Activated T-cell treated with anti-CD3 and anti-CD28 coated beads for 24 hours (primary cell): Measurements from ENCODE around the gene ENOX1.

Experiments
- DNase-seq: peaks from one replicate; pipeline ENCODE4 v3.0.0-alpha.2; 2020; ENCODE audit warnings: low read depth

Gene ENOX1

GRCh38 chr13:43608400-43609137, 178.2 kb downstream of the ENOX1 start:
- no peak for DNase-seq

- no peak for DNase-seq
Observed at GRCh38 chr13:43597599-43597945, 189.2 kb downstream of the ENOX1 start.

- DNase-seq: no peak
Observed at GRCh38 chr13:43596924-43597598, 189.7 kb downstream of the ENOX1 start.

GRCh38 chr13:43596006-43596405, 190.8 kb downstream of the ENOX1 start:
- DNase-seq: no peak

GRCh38 chr13:43587376-43587775, 199.4 kb downstream of the ENOX1 start:
- no peak for DNase-seq

GRCh38 chr13:43584751-43585150, 202.0 kb downstream of the ENOX1 start:
- DNase-seq: no peak

- no peak for DNase-seq
Observed at GRCh38 chr13:43583321-43583720, 203.5 kb downstream of the ENOX1 start.

GRCh38 chr13:43580280-43580679, 206.5 kb downstream of the ENOX1 start:
- no peak for DNase-seq

GRCh38 chr13:43579321-43579720, 207.5 kb downstream of the ENOX1 start:
- DNase-seq: no peak

GRCh38 chr13:43574605-43575004, 212.2 kb downstream of the ENOX1 start:
- DNase-seq: no peak

GRCh38 chr13:43573802-43574514, 212.8 kb downstream of the ENOX1 start:
- no peak for DNase-seq

- DNase-seq: no peak
Observed at GRCh38 chr13:43573361-43573740, 213.4 kb downstream of the ENOX1 start.

- no peak for DNase-seq
Observed at GRCh38 chr13:43572656-43573360, 214.0 kb downstream of the ENOX1 start.

- no peak for DNase-seq
Observed at GRCh38 chr13:43569658-43570057, 217.1 kb downstream of the ENOX1 start.

GRCh38 chr13:43567608-43568007, 219.2 kb downstream of the ENOX1 start:
- no peak for DNase-seq

- DNase-seq: no peak
Observed at GRCh38 chr13:43564952-43565351, 221.8 kb downstream of the ENOX1 start.

- no peak for DNase-seq
Observed at GRCh38 chr13:43561081-43561480, 225.7 kb downstream of the ENOX1 start.

- no peak for DNase-seq
Observed at GRCh38 chr13:43558939-43559338, 227.8 kb downstream of the ENOX1 start.

GRCh38 chr13:43558326-43558725, 228.4 kb downstream of the ENOX1 start:
- no peak for DNase-seq

GRCh38 chr13:43555667-43556066, 231.1 kb downstream of the ENOX1 start:
- no peak for DNase-seq

GRCh38 chr13:43551897-43552456, 234.8 kb downstream of the ENOX1 start:
- no peak for DNase-seq

GRCh38 chr13:43546816-43547215, 240.0 kb downstream of the ENOX1 start:
- DNase-seq: no peak
